ENCODE measurements around the gene VPS45.

VPS45 gene

DNA sequence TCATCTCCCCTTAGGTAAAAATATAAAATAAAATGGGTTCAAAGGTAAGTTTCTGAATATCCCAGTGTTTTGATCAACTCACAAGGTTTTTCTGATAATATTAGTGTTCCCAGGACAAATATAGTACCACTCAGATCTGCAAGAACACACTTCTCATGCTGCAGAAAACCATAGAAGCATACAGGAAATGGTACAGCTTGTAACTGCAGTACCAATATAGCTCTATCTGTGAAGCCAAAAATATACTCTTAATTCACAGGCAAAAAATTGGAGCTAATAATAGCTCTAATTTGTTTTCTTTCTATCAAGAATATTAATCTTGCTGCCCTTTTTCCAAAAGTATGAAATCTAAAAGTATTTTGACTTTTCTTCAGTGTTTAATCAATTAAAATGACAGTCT lies 13.2 kb downstream of the VPS45 start:
- DNase-seq (ENCODE audit: low read depth, low spot score) = no peak
- Histone ChIP-seq H3K36me3 (ENCODE audit: insufficient read depth, low read length) (peaks cover 77% of the 10 kb centered on the region), H3K27ac (no peak overlapping the region), H3K9ac (ENCODE audit: insufficient read length) (no peak overlapping the region), H3K9me3 (ENCODE audit: low read depth, low read length) (no peaks in the 10 kb centered on the region), H3K4me3 (no peak overlapping the region)
- TF ChIP-seq EZH2 (IDR thresholded peaks at IDR 0.05) = no peak
- no peak for TF ChIP-seq FOXP2 (optimal IDR thresholded peaks at IDR 0.05; ENCODE audit: control extremely low read depth, extremely low read length, insufficient read depth)
- TF ChIP-seq POLR2AphosphoS5 (IDR thresholded peaks at IDR 0.05; ENCODE audit: borderline replicate concordance, low read depth, low read length) = no peak

DNA sequence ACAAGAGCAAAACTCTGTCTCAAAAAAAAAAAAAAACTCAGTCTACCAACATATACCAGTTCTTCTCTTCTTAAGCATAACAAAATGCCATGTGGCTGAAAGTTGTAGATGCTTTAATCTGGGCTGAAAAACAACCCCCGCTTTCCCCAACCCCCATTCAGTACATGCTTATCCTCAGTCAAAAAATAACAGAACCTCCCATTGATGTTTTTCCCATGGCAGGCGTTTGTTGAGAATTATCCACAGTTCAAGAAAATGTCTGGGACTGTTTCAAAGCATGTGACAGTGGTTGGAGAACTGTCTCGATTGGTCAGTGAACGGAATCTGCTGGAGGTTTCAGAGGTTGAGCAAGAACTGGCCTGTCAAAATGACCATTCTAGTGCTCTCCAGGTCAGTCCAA lies 14.9 kb downstream of the VPS45 start:
- Histone ChIP-seq H3K9ac (ENCODE audit: insufficient read length) (no peak overlapping the region), H3K36me3 (ENCODE audit: insufficient read depth, low read length) (peaks cover 79% of the 10 kb centered on the region), H3K4me3 (no peak overlapping the region), H3K27ac (no peak overlapping the region), H3K9me3 (ENCODE audit: low read depth, low read length) (no peaks in the 10 kb centered on the region)
- no peak for DNase-seq (ENCODE audit: low read depth, low spot score)
- no peak for TF ChIP-seq FOXP2 (optimal IDR thresholded peaks at IDR 0.05; ENCODE audit: control extremely low read depth, extremely low read length, insufficient read depth)
- TF ChIP-seq EZH2 (IDR thresholded peaks at IDR 0.05) = no peak
- TF ChIP-seq POLR2AphosphoS5 (IDR thresholded peaks at IDR 0.05; ENCODE audit: borderline replicate concordance, low read depth, low read length) = no peak

DNA sequence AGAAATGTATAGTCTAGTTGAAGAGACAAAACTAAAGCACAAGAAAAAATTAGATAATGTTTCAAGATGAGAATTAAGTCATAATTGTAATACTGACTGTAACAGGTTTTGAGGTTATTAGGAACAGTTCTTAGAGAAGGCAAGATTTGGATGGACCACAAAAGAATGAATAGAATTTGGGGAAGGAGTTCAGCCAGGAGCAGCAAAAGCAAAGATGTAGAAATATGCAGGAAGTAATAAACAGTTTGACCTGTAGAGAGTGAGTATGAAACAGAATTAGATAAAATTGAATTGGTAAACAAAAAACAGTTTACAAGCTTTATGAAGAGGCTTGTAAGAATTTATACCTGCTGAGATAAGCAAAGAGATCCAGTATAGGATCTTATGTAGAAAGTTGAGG lies 16.3 kb downstream of the VPS45 start:
- TF ChIP-seq FOXP2 (optimal IDR thresholded peaks at IDR 0.05; ENCODE audit: control extremely low read depth, extremely low read length, insufficient read depth) (no peak), EZH2 (IDR thresholded peaks at IDR 0.05) (no peak), POLR2AphosphoS5 (IDR thresholded peaks at IDR 0.05; ENCODE audit: borderline replicate concordance, low read depth, low read length) (no peak)
- DNase-seq (ENCODE audit: low read depth, low spot score) = no peak
- H3K9me3 ChIP-seq (ENCODE audit: low read depth, low read length) = no peaks in the 10 kb centered on the region
- H3K4me3 ChIP-seq = no peak overlapping the region
- no peak overlapping the region for H3K9ac ChIP-seq (ENCODE audit: insufficient read length)
- peaks cover 79% of the 10 kb centered on the region for H3K36me3 ChIP-seq (ENCODE audit: insufficient read depth, low read length)
- no peak overlapping the region for H3K27ac ChIP-seq

DNA sequence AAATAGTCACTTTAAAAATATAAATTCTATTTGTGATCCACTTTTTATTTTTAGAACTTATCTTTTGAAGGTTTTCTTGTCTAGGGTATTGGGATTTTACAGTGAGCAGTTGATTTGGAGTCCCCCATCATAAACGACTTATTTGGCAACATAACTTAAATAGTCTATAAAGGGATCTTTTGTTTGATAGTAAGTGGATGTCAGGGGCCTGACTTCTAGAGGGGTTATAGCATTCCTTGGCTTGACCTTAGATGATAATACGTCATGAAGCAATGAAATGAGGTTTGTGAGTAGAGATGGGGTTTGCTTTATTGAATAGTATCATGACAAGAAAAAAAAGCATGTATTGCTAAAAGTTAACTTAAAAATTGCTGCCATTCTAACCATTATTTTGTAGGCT lies 17.8 kb downstream of the VPS45 start:
- Histone ChIP-seq H3K4me3 (no peak overlapping the region), H3K27ac (no peak overlapping the region), H3K9me3 (ENCODE audit: low read depth, low read length) (no peaks in the 10 kb centered on the region), H3K36me3 (ENCODE audit: insufficient read depth, low read length) (peaks cover 69% of the 10 kb centered on the region), H3K9ac (ENCODE audit: insufficient read length) (no peak overlapping the region)
- TF ChIP-seq EZH2 (IDR thresholded peaks at IDR 0.05) = no peak
- no peak for TF ChIP-seq POLR2AphosphoS5 (IDR thresholded peaks at IDR 0.05; ENCODE audit: borderline replicate concordance, low read depth, low read length)
- no peak for TF ChIP-seq FOXP2 (optimal IDR thresholded peaks at IDR 0.05; ENCODE audit: control extremely low read depth, extremely low read length, insufficient read depth)
- no peak for DNase-seq (ENCODE audit: low read depth, low spot score)

DNA sequence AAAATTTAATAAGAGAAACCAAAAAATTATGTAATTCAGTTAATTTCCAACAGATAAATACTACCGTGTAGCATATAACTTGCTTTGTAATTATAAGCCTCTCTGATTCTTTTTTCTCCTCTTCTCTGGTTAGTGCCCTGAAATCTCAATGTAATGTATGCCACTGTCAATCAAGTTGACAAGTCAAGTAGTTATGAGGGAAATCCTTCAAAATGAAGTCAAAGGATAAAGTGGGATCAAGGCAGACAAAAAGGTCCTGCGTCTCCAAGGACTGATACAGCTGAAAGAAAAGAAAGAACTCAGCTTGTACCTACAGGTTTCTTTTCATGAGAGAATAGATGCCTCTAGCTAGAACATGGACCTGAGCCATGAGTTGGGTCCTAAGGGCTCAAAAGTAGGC lies 19.8 kb downstream of the VPS45 start:
- Histone ChIP-seq H3K9ac (ENCODE audit: insufficient read length) (no peak overlapping the region), H3K9me3 (ENCODE audit: low read depth, low read length) (no peaks in the 10 kb centered on the region), H3K4me3 (no peak overlapping the region), H3K36me3 (ENCODE audit: insufficient read depth, low read length) (peaks cover 59% of the 10 kb centered on the region), H3K27ac (no peak overlapping the region)
- DNase-seq (ENCODE audit: low read depth, low spot score) = no peak
- no peak for TF ChIP-seq POLR2AphosphoS5 (IDR thresholded peaks at IDR 0.05; ENCODE audit: borderline replicate concordance, low read depth, low read length)
- no peak for TF ChIP-seq FOXP2 (optimal IDR thresholded peaks at IDR 0.05; ENCODE audit: control extremely low read depth, extremely low read length, insufficient read depth)
- TF ChIP-seq EZH2 (IDR thresholded peaks at IDR 0.05) = no peak

DNA sequence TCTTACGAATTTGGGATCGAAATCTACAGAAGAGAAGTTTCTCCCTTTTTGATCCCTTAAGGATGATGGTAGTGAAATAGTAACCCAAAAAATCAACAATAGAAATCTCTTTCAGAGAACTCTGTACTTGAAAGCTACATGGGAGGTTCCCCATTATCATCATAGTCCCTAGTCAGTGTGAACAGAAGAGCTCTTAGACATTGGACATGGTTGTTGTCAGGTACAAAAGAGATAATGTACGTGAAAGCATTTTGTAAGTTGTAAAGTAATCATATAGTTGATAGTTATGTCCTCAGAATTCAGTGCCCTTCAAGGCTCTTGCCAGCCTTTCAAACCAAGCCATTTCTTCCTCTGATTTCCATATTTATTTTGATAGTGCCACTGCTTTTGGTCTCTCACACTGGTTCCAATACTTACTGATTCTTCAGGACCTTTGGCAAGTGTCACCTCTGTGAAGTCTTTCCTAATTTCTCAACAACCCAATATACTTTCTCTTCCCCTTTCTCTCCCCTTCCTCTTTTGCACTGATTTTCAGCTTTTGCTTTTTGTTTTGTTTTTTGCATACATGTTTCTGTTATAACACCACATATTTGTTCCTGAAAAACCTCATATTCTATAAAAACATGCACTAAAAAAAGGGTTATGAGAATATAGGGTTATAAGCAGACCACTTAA lies 22.4 kb downstream of the VPS45 start:
- Histone ChIP-seq H3K36me3 (ENCODE audit: insufficient read depth, low read length) (peaks cover 49% of the 10 kb centered on the region), H3K9ac (ENCODE audit: insufficient read length) (no peak overlapping the region), H3K27ac (no peak overlapping the region), H3K9me3 (ENCODE audit: low read depth, low read length) (no peaks in the 10 kb centered on the region), H3K4me3 (no peak overlapping the region)
- TF ChIP-seq EZH2 (IDR thresholded peaks at IDR 0.05) = no peak
- no peak for TF ChIP-seq POLR2AphosphoS5 (IDR thresholded peaks at IDR 0.05; ENCODE audit: borderline replicate concordance, low read depth, low read length)
- TF ChIP-seq FOXP2 (optimal IDR thresholded peaks at IDR 0.05; ENCODE audit: control extremely low read depth, extremely low read length, insufficient read depth) = no peak
- DNase-seq (ENCODE audit: low read depth, low spot score) = no peak

DNA sequence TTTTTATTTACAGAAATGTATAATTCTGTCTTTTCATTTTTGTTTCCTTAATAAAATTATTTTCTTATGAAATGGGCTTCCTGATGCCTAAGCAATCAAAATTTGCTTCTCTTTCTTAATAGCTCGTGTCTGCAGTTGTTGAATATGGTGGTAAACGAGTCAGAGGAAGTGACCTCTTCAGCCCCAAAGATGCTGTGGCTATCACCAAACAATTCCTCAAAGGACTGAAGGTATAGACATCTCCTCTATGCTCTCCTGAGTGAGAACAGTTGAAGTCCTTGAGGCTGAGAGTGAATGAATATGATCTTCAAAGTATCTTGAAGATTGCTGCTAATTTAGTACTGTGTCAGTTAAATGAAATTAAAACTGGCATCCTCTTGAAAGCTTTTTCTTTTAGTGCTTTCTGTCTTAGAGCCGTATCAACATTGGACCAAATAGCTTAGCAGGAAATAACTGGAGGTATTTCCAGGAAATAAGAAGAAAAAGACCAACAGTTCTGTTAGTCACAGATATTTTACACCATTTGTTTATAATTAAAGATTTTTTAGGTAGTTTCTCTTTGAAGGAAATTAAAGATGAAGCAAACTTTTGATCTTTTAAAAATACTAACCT lies 24.7 kb downstream of the VPS45 start:
- TF ChIP-seq POLR2AphosphoS5 (IDR thresholded peaks at IDR 0.05; ENCODE audit: borderline replicate concordance, low read depth, low read length) (no peak), EZH2 (IDR thresholded peaks at IDR 0.05) (no peak), FOXP2 (optimal IDR thresholded peaks at IDR 0.05; ENCODE audit: control extremely low read depth, extremely low read length, insufficient read depth) (no peak)
- Histone ChIP-seq H3K27ac (0 out of 2 replicates have a peak overlapping the region, but pooled peaks have one; percentile 21), H3K36me3 (ENCODE audit: insufficient read depth, low read length) (peaks cover 45% of the 10 kb centered on the region), H3K4me3 (no peak overlapping the region), H3K9ac (ENCODE audit: insufficient read length) (no peak overlapping the region), H3K9me3 (ENCODE audit: low read depth, low read length) (no peaks in the 10 kb centered on the region)
- DNase-seq (ENCODE audit: low read depth, low spot score) = no peak

DNA sequence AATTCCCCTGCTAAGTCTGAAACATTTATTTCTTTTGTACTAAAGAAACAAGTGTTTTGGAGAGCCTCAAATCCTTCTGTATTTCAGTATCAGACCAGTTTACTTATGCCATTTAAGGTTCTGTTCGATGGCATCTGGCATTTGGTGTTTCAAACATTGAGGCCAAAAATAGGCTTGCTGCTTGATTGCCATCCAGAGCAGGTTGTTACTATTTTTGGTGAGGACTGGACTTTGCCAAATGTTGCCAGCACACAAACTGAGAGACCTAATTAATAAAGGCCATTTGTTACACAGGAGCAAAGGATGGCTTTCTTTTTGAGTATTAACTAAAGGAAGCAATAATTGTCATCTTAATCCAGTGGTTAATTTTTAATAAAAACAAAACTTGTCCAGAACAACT lies 26.2 kb downstream of the VPS45 start:
- Histone ChIP-seq H3K36me3 (ENCODE audit: insufficient read depth, low read length) (peaks cover 45% of the 10 kb centered on the region), H3K9me3 (ENCODE audit: low read depth, low read length) (no peaks in the 10 kb centered on the region), H3K9ac (ENCODE audit: insufficient read length) (no peak overlapping the region), H3K4me3 (no peak overlapping the region), H3K27ac (no peak overlapping the region)
- TF ChIP-seq EZH2 (IDR thresholded peaks at IDR 0.05) = no peak
- TF ChIP-seq FOXP2 (optimal IDR thresholded peaks at IDR 0.05; ENCODE audit: control extremely low read depth, extremely low read length, insufficient read depth) = no peak
- TF ChIP-seq POLR2AphosphoS5 (IDR thresholded peaks at IDR 0.05; ENCODE audit: borderline replicate concordance, low read depth, low read length) = no peak
- no peak for DNase-seq (ENCODE audit: low read depth, low spot score)

Data from SK-N-MC (cell line).